Measurements from ENCODE around the gene COL4A5. TPM values are rescaled to one million over a fixed set of nuclear protein-coding genes. Genes with fewer than 3 reads are reported as not detected.

The COL4A5 gene
- total and polyA plus RNA-seq, 8 donors = 0.58 to 3.3 (median 1.2) TPM

DNA sequence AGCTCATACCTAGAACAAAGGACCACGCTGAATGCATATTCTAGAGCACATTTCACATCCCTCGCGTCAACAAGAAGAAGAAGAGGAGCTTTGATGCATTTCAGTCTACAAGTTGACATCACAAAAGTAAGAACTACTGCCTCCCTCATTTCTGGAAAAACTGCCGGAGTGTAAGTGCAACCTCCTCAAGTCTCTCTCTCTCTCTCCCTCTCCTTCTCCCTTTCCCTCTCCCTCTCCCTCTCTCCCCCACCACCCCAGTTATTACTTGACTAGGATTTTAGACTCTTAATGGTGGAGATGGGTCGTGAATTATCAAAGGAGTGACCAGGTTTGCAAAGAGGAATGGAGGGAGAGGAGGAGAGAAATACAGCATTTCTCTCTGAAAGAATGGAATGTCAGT, 298.1 kb downstream of the COL4A5 start:
- Histone ChIP-seq H3K27me3 (peaks cover 0 to 62% (median 13%) of the 10 kb centered on the region in 4 donors), H3K36me3 (no peaks in the 10 kb centered on the region), H3K9me3 (no peaks in the 10 kb centered on the region), H3K4me3 (no peak overlapping the region), H3K4me1 (no peaks in the 10 kb centered on the region), H3K27ac (no peak overlapping the region)
- intact Hi-C loops (cut with DNase I) = no loop called here
- FAIRE-seq = no peak
- no peak for ATAC-seq
- TF ChIP-seq, protein P1, sequence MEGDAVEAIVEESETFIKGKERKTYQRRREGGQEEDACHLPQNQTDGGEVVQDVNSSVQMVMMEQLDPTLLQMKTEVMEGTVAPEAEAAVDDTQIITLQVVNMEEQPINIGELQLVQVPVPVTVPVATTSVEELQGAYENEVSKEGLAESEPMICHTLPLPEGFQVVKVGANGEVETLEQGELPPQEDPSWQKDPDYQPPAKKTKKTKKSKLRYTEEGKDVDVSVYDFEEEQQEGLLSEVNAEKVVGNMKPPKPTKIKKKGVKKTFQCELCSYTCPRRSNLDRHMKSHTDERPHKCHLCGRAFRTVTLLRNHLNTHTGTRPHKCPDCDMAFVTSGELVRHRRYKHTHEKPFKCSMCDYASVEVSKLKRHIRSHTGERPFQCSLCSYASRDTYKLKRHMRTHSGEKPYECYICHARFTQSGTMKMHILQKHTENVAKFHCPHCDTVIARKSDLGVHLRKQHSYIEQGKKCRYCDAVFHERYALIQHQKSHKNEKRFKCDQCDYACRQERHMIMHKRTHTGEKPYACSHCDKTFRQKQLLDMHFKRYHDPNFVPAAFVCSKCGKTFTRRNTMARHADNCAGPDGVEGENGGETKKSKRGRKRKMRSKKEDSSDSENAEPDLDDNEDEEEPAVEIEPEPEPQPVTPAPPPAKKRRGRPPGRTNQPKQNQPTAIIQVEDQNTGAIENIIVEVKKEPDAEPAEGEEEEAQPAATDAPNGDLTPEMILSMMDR (IDR thresholded peaks at IDR 0.05) = no peak
- WGBS, 2 donors = 22 to 34% methylated on average over 5 of the region's 5 CpGs
- no peak for DNase-seq

DNA sequence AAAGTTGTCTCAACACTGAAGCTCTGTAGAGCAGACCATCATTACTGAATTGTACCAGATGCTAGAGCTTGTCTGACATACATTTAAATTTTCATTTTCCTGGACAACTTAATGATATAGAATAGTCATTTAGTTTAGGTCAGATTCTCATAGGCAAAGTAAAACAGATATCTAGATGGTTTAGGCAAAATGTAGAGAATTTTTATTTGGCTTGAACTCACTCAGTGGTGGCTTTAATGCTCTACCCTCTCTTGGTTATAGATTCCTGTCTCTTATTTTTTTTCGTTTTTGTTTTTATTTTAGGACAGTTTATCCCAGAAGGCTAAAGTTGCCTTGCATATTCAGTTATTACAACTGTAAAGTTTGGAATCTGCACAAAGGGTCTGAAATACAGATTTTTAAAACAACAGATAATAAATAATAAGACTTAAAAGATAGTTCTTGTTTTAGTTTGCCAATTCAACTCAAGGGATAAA, 300.7 kb downstream of the COL4A5 start:
- intact Hi-C loops (cut with DNase I) = no loop called here
- Histone ChIP-seq H3K36me3 (no peaks in the 10 kb centered on the region), H3K27ac (no peak overlapping the region), H3K4me3 (no peak overlapping the region), H3K9me3 (no peaks in the 10 kb centered on the region), H3K4me1 (no peaks in the 10 kb centered on the region), H3K27me3 (peaks cover 0 to 64% (median 13%) of the 10 kb centered on the region in 4 donors)
- no peak for FAIRE-seq
- TF ChIP-seq, protein P1 (IDR thresholded peaks at IDR 0.05) = no peak
- 14 to 35% methylated on average over 1 of the region's 1 CpG for WGBS, 2 donors
- DNase-seq = no peak
- no peak for ATAC-seq

Other genes with a start within 250 kb of the COL4A5 start
- gene COL4A6, start 1.4 kb upstream of the COL4A5 start, total RNA-seq = under 1 TPM in 4 of 6 donors, not detected in 2; 0.06 to 0.25 (median 0.07) TPM
- under 1 TPM; 0.11 to 0.14 TPM for gene COL4A6, start 1.4 kb upstream of the COL4A5 start, polyA plus RNA-seq

All from pancreas (tissue), 10 donors.